Calu3 (cell line): ENCODE measurements around the gene PFDN6. TPM values are rescaled to one million over a fixed set of nuclear protein-coding genes. Genes with fewer than 3 reads are reported as not detected.

Experiments
- BruUV-seq: library from RNA; stranded (reverse); fragments of 400-500 nt; replicated peaks from 2 replicates; lab custom pipeline; 2021; lab: Mats Ljungman, UMichigan
- CTCF ChIA-PET: fragments of 300-600 bp; sonication (Branson Sonifier 250); formaldehyde crosslinking; loops from one replicate; lab custom pipeline; 2022; ENCODE audit warnings: antibody characterized with exemption; lab: Charles Lee
- DNase-seq: peaks from one replicate; pipeline ENCODE4 v3.0.0; 2022
- H3K27ac Mint-ChIP-seq: one replicate; pipeline ENCODE4 v1.8.0; 2022; ENCODE audit warnings: mixed read lengths; ENCODE audit not compliant: unreplicated experiment
- H3K27me3 Mint-ChIP-seq: one replicate; pipeline ENCODE4 v1.8.0; 2022; ENCODE audit warnings: mixed read lengths; ENCODE audit not compliant: unreplicated experiment
- H3K36me3 Mint-ChIP-seq: one replicate; pipeline ENCODE4 v1.8.0; 2022; ENCODE audit warnings: mild to moderate bottlenecking, moderate library complexity, mixed read lengths; ENCODE audit not compliant: insufficient read depth, unreplicated experiment
- H3K4me1 Mint-ChIP-seq: one replicate; pipeline ENCODE4 v1.8.0; 2022; ENCODE audit warnings: mild to moderate bottlenecking, low read depth, mixed read lengths; ENCODE audit not compliant: unreplicated experiment
- H3K4me3 Mint-ChIP-seq: one replicate; pipeline ENCODE4 v1.8.0; 2022; ENCODE audit warnings: mild to moderate bottlenecking, low read depth, moderate library complexity, mixed read lengths; ENCODE audit not compliant: unreplicated experiment
- H3K9me3 Mint-ChIP-seq: one replicate; pipeline ENCODE4 v1.8.0; 2022; ENCODE audit warnings: low read depth, mixed read lengths; ENCODE audit not compliant: unreplicated experiment
- intact Hi-C: fragments of 100-400 bp; cut with micrococcal nuclease; formaldehyde crosslinking; loops from one replicate; pipeline ENCODE4 v1.10.0; 2022; ENCODE audit not compliant: unreplicated experiment
- total RNA-seq: library from RNA; stranded (reverse); gene quantifications from 2 replicates; pipeline ENCODE4 v1.2.3, GENCODE V29; 2022
- TF ChIP-seq, protein P1 (sequence below): fragments of 200-600 bp; IDR thresholded peaks from one replicate; pipeline ENCODE4 v1.8.0; 2022; ENCODE audit warnings: antibody characterized with exemption; ENCODE audit not compliant: unreplicated experiment

Gene PFDN6
- total RNA-seq, 1 experiment from 2014 or later, result 141 TPM

- peaks cover 65% of the 10 kb centered on the region for H3K4me1 Mint-ChIP-seq
- CTCF ChIA-PET, result no interaction called here
- peak overlapping the region; percentile 98 for H3K4me3 Mint-ChIP-seq
- H3K36me3 Mint-ChIP-seq, result peaks cover 98% of the 10 kb centered on the region
- intact Hi-C loops, result loop anchor here (5.0 kb wide), 1 partner anchor 76 kb away; the partner anchor contains the start of gene KIFC1
- no TSS peak for BruUV-seq
- H3K27me3 Mint-ChIP-seq, result no peaks in the 10 kb centered on the region
- no peak for DNase-seq
- no peaks in the 10 kb centered on the region for H3K9me3 Mint-ChIP-seq
- peak overlapping the region; percentile 97 for H3K27ac Mint-ChIP-seq
- TF ChIP-seq, protein P1, sequence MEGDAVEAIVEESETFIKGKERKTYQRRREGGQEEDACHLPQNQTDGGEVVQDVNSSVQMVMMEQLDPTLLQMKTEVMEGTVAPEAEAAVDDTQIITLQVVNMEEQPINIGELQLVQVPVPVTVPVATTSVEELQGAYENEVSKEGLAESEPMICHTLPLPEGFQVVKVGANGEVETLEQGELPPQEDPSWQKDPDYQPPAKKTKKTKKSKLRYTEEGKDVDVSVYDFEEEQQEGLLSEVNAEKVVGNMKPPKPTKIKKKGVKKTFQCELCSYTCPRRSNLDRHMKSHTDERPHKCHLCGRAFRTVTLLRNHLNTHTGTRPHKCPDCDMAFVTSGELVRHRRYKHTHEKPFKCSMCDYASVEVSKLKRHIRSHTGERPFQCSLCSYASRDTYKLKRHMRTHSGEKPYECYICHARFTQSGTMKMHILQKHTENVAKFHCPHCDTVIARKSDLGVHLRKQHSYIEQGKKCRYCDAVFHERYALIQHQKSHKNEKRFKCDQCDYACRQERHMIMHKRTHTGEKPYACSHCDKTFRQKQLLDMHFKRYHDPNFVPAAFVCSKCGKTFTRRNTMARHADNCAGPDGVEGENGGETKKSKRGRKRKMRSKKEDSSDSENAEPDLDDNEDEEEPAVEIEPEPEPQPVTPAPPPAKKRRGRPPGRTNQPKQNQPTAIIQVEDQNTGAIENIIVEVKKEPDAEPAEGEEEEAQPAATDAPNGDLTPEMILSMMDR, result no peak
These were observed 26.6 kb downstream of the PFDN6 start for GRCh38 chr6:33315793-33316602.

DNA sequence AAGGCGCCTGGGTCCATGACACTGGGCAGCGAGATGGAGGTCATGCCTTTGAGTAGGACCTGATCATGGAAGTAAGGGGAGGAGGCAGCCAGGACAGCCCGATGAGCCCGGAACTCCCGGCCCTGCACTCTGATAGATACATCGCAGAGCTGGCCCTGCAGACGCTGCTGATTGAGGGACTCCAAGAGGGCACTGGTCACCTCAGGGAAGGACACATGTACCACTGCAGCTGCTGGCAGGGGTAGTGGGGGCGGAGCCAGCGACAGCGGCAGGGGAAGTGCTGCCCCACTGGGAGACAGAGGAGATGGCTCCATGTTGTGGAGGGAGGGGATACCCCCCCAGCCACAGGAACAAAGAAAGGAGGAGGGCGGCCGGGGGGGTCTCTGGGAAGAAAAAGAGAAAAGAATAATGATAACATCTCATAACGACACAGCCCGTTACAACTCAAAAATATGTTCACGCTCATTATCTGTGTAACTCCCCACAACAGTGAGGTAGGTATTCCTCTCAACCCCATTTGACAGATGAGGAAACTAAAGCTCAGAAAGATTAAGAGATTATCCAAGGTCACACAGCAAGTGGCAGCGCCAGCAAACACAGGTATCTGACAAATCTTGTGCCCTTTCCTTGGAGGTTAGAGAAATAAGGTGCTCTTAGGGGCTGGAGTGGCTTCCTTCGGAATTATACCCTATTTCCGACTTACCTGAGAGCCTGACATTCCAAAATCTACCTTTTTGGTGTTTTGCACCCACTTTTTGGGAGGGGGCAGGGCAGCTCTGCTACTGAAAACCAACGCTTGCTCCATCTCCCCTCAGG lies 27.4 kb downstream of the PFDN6 start:
- H3K27ac Mint-ChIP-seq, result peak overlapping the region; percentile 78
- TF ChIP-seq, protein P1, result no peak
- no peak for DNase-seq
- peak overlapping the region; percentile 98 for H3K4me3 Mint-ChIP-seq
- CTCF ChIA-PET, result interaction anchor here (0.6 to 2.4 kb wide), 5 partner anchors 56 to 507 kb away, joined by 3 to 10 read pairs (median 3); partner anchors contain the start of gene BAK1
- BruUV-seq, result no TSS peak
- H3K36me3 Mint-ChIP-seq, result peaks cover 97% of the 10 kb centered on the region
- no peaks in the 10 kb centered on the region for H3K9me3 Mint-ChIP-seq
- peaks cover 70% of the 10 kb centered on the region for H3K4me1 Mint-ChIP-seq
- intact Hi-C loops, result loop anchor here (5.0 kb wide), 1 partner anchor 75 kb away; the partner anchor contains the start of gene KIFC1
- no peaks in the 10 kb centered on the region for H3K27me3 Mint-ChIP-seq

DNA sequence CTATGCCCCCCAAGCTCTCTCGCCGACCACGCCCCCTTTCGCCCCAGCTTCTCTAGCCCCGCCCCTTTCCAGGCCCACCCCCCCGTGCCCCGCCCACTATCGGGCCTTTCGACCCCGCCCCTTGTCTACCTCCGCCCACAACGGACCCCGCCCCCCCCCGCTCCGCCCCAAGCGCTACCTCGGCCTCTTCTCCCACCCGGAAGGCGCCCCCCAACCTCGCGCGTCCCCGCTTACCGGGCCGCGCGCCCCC lies 27.9 kb downstream of the PFDN6 start:
- Mint-ChIP-seq H3K27me3 (no peaks in the 10 kb centered on the region), H3K36me3 (peaks cover 97% of the 10 kb centered on the region), H3K9me3 (no peaks in the 10 kb centered on the region), H3K27ac (peak overlapping the region; percentile 90), H3K4me3 (peak overlapping the region; percentile 98), H3K4me1 (peaks cover 73% of the 10 kb centered on the region)
- CTCF ChIA-PET, result interaction anchor here (0.6 to 2.4 kb wide), 18 partner anchors 11 to 507 kb away, joined by 3 to 11 read pairs (median 4); partner anchors contain the start of genes BAK1, PFDN6, PHF1 and TAP2
- BruUV-seq, result no TSS peak
- intact Hi-C loops, result loop anchor here (5.0 kb wide), 1 partner anchor 75 kb away; the partner anchor contains the start of gene KIFC1
- TF ChIP-seq, protein P1, result no peak
- no peak for DNase-seq

DNA sequence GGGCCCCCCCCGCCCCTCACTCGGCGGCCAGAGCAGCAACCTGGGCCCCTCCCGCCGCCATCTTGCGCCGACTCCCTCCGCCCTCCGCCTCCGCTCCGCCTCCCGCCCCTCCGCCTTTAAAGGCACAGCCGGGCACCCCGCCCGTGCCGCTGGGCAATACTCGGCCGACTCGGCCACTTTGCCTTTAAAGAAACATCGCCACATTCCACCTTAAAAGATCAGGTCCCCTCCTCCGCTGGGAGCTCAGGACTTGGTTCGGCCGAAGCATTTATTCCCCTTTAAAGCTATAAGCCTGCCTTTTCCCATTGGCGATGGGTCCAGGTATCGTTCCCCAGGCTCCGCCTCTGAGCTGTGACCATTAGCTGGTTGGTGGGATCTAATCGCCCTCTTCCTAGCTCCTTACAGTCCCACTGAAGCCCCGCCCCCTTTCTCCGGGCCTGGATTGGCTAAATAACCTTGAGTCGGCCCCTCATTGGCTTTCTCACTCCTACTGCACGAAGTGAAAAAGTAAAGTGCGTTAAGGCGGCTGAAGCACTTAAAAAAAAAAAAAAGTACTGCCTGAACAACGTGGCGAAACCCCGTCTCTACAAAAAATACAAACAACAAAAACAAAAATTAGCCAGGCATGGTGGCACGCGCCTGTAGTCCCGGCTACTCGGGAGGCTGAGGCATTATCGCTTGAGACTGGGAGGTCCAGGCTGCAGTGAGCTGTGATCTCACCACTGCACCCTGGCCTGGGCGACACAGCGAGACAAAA lies 28.4 kb downstream of the PFDN6 start, which contains the start of gene ZBTB22:
TSS of gene ZBTB22 (minus strand) at position 76 of the 757 bp plus-strand sequence. CDS start 828 bp downstream, outside the sequence.
- DNase-seq, result peak; percentile 100
- intact Hi-C loops, result loop anchor here (5.0 kb wide), 1 partner anchor 74 kb away; the partner anchor contains the start of gene KIFC1
- TF ChIP-seq, protein P1, result no peak
- peaks cover 97% of the 10 kb centered on the region for H3K36me3 Mint-ChIP-seq
- peak within 1 kb of the TSS; percentile 98 for H3K4me3 Mint-ChIP-seq
- H3K27me3 Mint-ChIP-seq, result no peaks in the 10 kb centered on the region
- BruUV-seq, result no TSS peak
- peak within 1 kb of the TSS; percentile 90 for H3K27ac Mint-ChIP-seq
- H3K9me3 Mint-ChIP-seq, result no peaks in the 10 kb centered on the region
- CTCF ChIA-PET, result interaction anchor here (0.6 to 2.4 kb wide), 21 partner anchors 11 to 479 kb away, joined by 3 to 11 read pairs (median 5); partner anchors contain the start of genes BAK1, PFDN6, PHF1 and TAP2
- H3K4me1 Mint-ChIP-seq, result peaks cover 75% of the 10 kb centered on the region
